ENCODE results near the gene ESRP2. TPM values are rescaled to one million over a fixed set of nuclear protein-coding genes. Genes with fewer than 3 reads are reported as not detected.

ESRP2 gene
- total and polyA plus RNA-seq, 2 donors (not counting 3 experiments of a cell fraction or from before 2014, with no cell fraction given), result 0.57 to 0.66 TPM

DNA sequence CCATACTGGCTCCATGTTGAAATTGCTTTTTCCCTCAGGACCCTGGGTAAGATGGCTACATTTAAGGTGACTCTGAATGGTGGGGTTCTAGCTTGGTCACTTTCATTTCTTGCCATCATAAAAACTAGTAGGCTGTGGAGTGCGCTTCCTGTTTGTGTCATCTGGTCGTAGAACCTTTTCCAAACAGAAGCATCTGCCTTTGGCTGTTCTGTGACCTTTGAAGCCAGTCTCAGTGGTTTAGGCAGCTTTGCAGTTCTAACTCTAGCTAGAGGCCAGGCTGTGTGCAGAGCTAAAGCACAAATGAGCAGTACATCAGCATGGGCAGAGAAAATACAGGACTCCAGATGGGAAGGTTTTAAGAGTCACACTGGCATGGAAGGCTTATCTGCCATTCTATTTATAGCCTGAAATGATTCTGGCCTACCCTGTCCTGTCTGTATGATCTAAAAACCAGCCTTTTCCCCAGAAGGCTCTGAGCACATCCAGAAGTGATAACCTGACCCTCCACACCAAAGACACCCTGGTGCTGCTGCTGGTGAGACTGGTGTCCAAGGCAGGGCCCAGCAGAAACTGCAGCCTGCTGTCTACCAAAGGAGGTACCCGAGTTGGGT lies 8.6 kb downstream of the ESRP2 start:
- peaks cover 3% of the 10 kb centered on the region for H4K20me1 ChIP-seq (replicated peaks; ENCODE audit: control insufficient read depth, extremely low read depth, insufficient read depth, low read length)
- no peak overlapping the region for H3K4me3 ChIP-seq (replicated peaks in 1 of 3; ENCODE audit: insufficient read depth in 1 of 3, low read depth in 1 of 3, low read length in 3 of 3)
- no peak overlapping the region for H3K9ac ChIP-seq (replicated peaks; ENCODE audit: extremely low read depth, insufficient read depth, low read length)
- H3K79me2 ChIP-seq (ENCODE audit: control insufficient read depth, insufficient read depth, low read length), result no peaks in the 10 kb centered on the region
- intact Hi-C loops (cut with micrococcal nuclease) (no loop called here), dilution Hi-C loops (cut with MboI; ENCODE audit: extremely low pct_ligation_motif_present, low sequenced_read_pairs) (no loop called here)
- H3K36me3 ChIP-seq (ENCODE audit: control insufficient read depth in 2 of 2, extremely low read depth in 1 of 2, insufficient read depth in 2 of 2, low read length in 2 of 2), result no peaks in the 10 kb centered on the region
- H2AFZ ChIP-seq (ENCODE audit: low read depth, low read length), result no peak overlapping the region
- CTCF ChIA-PET, result interaction anchor here (0.7 to 4.7 kb wide), 7 partner anchors 10 to 1402 kb away, joined by 4 to 57 read pairs (median 8); no protein-coding TSS in a partner anchor
- H3K9me3 ChIP-seq (replicated peaks; ENCODE audit: control insufficient read depth, insufficient read depth, low read length), result no peaks in the 10 kb centered on the region
- H3K4me1 ChIP-seq (ENCODE audit: control insufficient read depth, extremely low read depth, insufficient read depth, low read length), result no peaks in the 10 kb centered on the region
- no peak overlapping the region for H3K4me2 ChIP-seq (ENCODE audit: insufficient read depth, low read length)
- POLR2A ChIA-PET, result no interaction called here
- no peaks in the 10 kb centered on the region for H3K9me1 ChIP-seq (replicated peaks; ENCODE audit: control insufficient read depth, extremely low read depth, insufficient read depth, low read length)
- FAIRE-seq, result no peak
- no peak for DNase-seq (ENCODE audit: low read depth, low spot score)
- H3K27ac ChIP-seq (ENCODE audit: insufficient read depth, low read depth, low read length), result no peak overlapping the region
- TF ChIP-seq EZH2 (IDR thresholded peaks at IDR 0.05; ENCODE audit: borderline replicate concordance, low read depth, low read length, severe bottlenecking) (no peak), JUN (IDR thresholded peaks at IDR 0.05; ENCODE audit: borderline replicate concordance, insufficient read depth, insufficient read length, low read depth) (no peak), POLR2AphosphoS5 (IDR thresholded peaks at IDR 0.05; ENCODE audit: insufficient read depth, low read depth, low read length) (no peak), FOS (IDR thresholded peaks at IDR 0.05; ENCODE audit: borderline replicate concordance, insufficient read depth, low read length) (no peak)
- no peaks in the 10 kb centered on the region for H3K27me3 ChIP-seq (ENCODE audit: control insufficient read depth in 2 of 2, insufficient read depth in 2 of 2, low read length in 2 of 2)
- no TSS peak for BruUV-seq (replicated peaks)

DNA sequence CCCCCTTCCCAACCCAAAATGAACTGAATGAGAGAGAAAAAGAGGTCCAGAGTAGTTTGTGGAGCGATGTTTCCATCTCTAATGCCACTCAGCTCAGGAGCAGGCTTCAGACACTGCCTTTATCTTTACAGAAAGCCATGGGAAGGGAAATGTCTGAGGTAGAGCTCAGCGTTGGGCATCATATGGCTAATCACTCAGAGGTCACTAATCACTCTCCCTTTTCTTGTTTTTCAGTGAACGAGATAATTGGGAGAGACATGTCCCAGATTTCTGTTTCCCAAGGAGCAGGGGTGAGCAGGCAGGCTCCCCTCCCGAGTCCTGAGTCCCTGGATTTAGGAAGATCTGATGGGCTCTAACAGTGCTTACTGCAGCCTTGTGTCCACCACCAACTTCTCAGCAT lies 9.8 kb downstream of the ESRP2 start:
- dilution Hi-C loops (cut with MboI; ENCODE audit: extremely low pct_ligation_motif_present, low sequenced_read_pairs) (no loop called here), intact Hi-C loops (cut with micrococcal nuclease) (no loop called here)
- H3K36me3 ChIP-seq (ENCODE audit: control insufficient read depth in 2 of 2, extremely low read depth in 1 of 2, insufficient read depth in 2 of 2, low read length in 2 of 2), result no peaks in the 10 kb centered on the region
- no peak overlapping the region for H3K9ac ChIP-seq (replicated peaks; ENCODE audit: extremely low read depth, insufficient read depth, low read length)
- H3K79me2 ChIP-seq (ENCODE audit: control insufficient read depth, insufficient read depth, low read length), result no peaks in the 10 kb centered on the region
- FAIRE-seq, result no peak
- H3K4me2 ChIP-seq (ENCODE audit: insufficient read depth, low read length), result no peak overlapping the region
- no peak for TF ChIP-seq MAX (IDR thresholded peaks at IDR 0.05; ENCODE audit: insufficient read depth, insufficient read length)
- TF ChIP-seq JUN (IDR thresholded peaks at IDR 0.05; ENCODE audit: borderline replicate concordance, insufficient read depth, insufficient read length, low read depth), result no peak
- no peak for TF ChIP-seq GATA2 (IDR thresholded peaks at IDR 0.05; ENCODE audit: insufficient read depth, insufficient read length, low read depth, low read length)
- no peak for TF ChIP-seq MYC (IDR thresholded peaks at IDR 0.05; ENCODE audit: low read depth, low read length)
- TF ChIP-seq EZH2 (IDR thresholded peaks at IDR 0.05; ENCODE audit: borderline replicate concordance, low read depth, low read length, severe bottlenecking), result no peak
- TF ChIP-seq POLR2A (IDR thresholded peaks at IDR 0.05; ENCODE audit: low read depth, low read length), result no peak
- no peak for TF ChIP-seq FOS (IDR thresholded peaks at IDR 0.05; ENCODE audit: borderline replicate concordance, insufficient read depth, low read length)
- TF ChIP-seq POLR2AphosphoS5 (IDR thresholded peaks at IDR 0.05; ENCODE audit: insufficient read depth, low read depth, low read length), result no peak
- TF ChIP-seq, protein P1, sequence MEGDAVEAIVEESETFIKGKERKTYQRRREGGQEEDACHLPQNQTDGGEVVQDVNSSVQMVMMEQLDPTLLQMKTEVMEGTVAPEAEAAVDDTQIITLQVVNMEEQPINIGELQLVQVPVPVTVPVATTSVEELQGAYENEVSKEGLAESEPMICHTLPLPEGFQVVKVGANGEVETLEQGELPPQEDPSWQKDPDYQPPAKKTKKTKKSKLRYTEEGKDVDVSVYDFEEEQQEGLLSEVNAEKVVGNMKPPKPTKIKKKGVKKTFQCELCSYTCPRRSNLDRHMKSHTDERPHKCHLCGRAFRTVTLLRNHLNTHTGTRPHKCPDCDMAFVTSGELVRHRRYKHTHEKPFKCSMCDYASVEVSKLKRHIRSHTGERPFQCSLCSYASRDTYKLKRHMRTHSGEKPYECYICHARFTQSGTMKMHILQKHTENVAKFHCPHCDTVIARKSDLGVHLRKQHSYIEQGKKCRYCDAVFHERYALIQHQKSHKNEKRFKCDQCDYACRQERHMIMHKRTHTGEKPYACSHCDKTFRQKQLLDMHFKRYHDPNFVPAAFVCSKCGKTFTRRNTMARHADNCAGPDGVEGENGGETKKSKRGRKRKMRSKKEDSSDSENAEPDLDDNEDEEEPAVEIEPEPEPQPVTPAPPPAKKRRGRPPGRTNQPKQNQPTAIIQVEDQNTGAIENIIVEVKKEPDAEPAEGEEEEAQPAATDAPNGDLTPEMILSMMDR (IDR thresholded peaks at IDR 0.05; ENCODE audit: extremely low read depth in 1 of 2, insufficient read depth in 1 of 2, low read depth in 1 of 2, low read length in 2 of 2), result no peak
- peaks cover 3% of the 10 kb centered on the region for H4K20me1 ChIP-seq (replicated peaks; ENCODE audit: control insufficient read depth, extremely low read depth, insufficient read depth, low read length)
- no peak overlapping the region for H3K27ac ChIP-seq (ENCODE audit: insufficient read depth, low read depth, low read length)
- no peaks in the 10 kb centered on the region for H3K9me3 ChIP-seq (replicated peaks; ENCODE audit: control insufficient read depth, insufficient read depth, low read length)
- H3K9me1 ChIP-seq (replicated peaks; ENCODE audit: control insufficient read depth, extremely low read depth, insufficient read depth, low read length), result no peaks in the 10 kb centered on the region
- DNase-seq (ENCODE audit: low read depth, low spot score), result no peak
- H3K4me3 ChIP-seq (replicated peaks in 1 of 3; ENCODE audit: insufficient read depth in 1 of 3, low read depth in 1 of 3, low read length in 3 of 3), result no peak overlapping the region
- no TSS peak for BruUV-seq (replicated peaks)
- no peaks in the 10 kb centered on the region for H3K4me1 ChIP-seq (ENCODE audit: control insufficient read depth, extremely low read depth, insufficient read depth, low read length)
- POLR2A ChIA-PET, result no interaction called here
- H2AFZ ChIP-seq (ENCODE audit: low read depth, low read length), result no peak overlapping the region
- CTCF ChIA-PET, result interaction anchor here (1.0 to 1.2 kb wide), 2 partner anchors 142 to 342 kb away, joined by 3 to 4 read pairs; no protein-coding TSS in a partner anchor
- no peaks in the 10 kb centered on the region for H3K27me3 ChIP-seq (ENCODE audit: control insufficient read depth in 2 of 2, insufficient read depth in 2 of 2, low read length in 2 of 2)
